Stomach smooth muscle (tissue), 2 donors: ENCODE data around the gene PDE10A.

Experiments used
- H3K27ac ChIP-seq: one replicate; pipeline ENCODE4 v1.7.0; 2013; ENCODE audit warnings: mild to moderate bottlenecking, low read length, inconsistent platforms
- H3K27me3 ChIP-seq, 2 donors: one replicate each; pipeline ENCODE4 v1.7.0; 2013; ENCODE audit warnings: low read length in 2 of 2; ENCODE audit not compliant: insufficient read depth in 2 of 2, control insufficient read depth in 1 of 2
- H3K36me3 ChIP-seq, 2 donors: one replicate each; pipeline ENCODE4 v1.7.0; 2013; ENCODE audit warnings: low read length in 2 of 2; ENCODE audit not compliant: control insufficient read depth in 2 of 2, insufficient read depth in 2 of 2
- H3K4me1 ChIP-seq: one replicate; pipeline ENCODE4 v1.7.0; 2013; ENCODE audit warnings: low read length; ENCODE audit not compliant: control insufficient read depth, insufficient read depth
- H3K4me3 ChIP-seq, 2 donors: one replicate each; pipeline ENCODE4 v1.7.0; 2013; ENCODE audit warnings: low read length in 2 of 2
- H3K9ac ChIP-seq, 2 donors: one replicate each; pipeline ENCODE4 v1.7.0; 2013; ENCODE audit warnings: low read length in 2 of 2, mild to moderate bottlenecking in 1 of 2
- H3K9me3 ChIP-seq, 2 donors: one replicate each; pipeline ENCODE4 v1.7.0; 2013; ENCODE audit warnings: low read length in 2 of 2; ENCODE audit not compliant: control insufficient read depth in 2 of 2
- donor health status: healthy.
- donor health status: Pancreatic carcinoma.

Gene PDE10A

GRCh38 chr6:165662749-165663376 is at the start of gene PDE10A:
TSS of gene PDE10A (minus strand) at chr6:165663241. CDS start at chr6:165662811, 430 bp downstream.
- peak within 1 kb of the TSS; percentile 72 to 75 for H3K4me3 ChIP-seq
- peaks cover 36 to 72% of the 10 kb centered on the region in 2 donors for H3K27me3 ChIP-seq
- peaks cover 39% of the 10 kb centered on the region for H3K4me1 ChIP-seq

GRCh38 chr6:165708985-165709576 is 46.0 kb upstream of the PDE10A start:
- H3K27me3 ChIP-seq: no peaks in the 10 kb centered on the region
- H3K36me3 ChIP-seq: no peaks in the 10 kb centered on the region
- no peak overlapping the region for H3K9ac ChIP-seq
- H3K4me3 ChIP-seq: no peak overlapping the region
- H3K27ac ChIP-seq: no peak overlapping the region
- H3K9me3 ChIP-seq: no peaks in the 10 kb centered on the region
- H3K4me1 ChIP-seq: peaks cover 2% of the 10 kb centered on the region

More at GRCh38 chr6:165662749-165663376, at the start of gene PDE10A:
- Histone ChIP-seq H3K36me3 (no peaks in the 10 kb centered on the region), H3K9me3 (no peaks in the 10 kb centered on the region), H3K9ac (no peak within 1 kb of the TSS), H3K27ac (no peak within 1 kb of the TSS)

GRCh38 chr6:165707067-165707853 is 44.2 kb upstream of the PDE10A start:
- H3K27ac ChIP-seq: no peak overlapping the region
- no peaks in the 10 kb centered on the region for H3K27me3 ChIP-seq
- no peaks in the 10 kb centered on the region for H3K36me3 ChIP-seq
- H3K4me3 ChIP-seq: no peak overlapping the region
- H3K9ac ChIP-seq: no peak overlapping the region
- H3K4me1 ChIP-seq: peaks cover 8% of the 10 kb centered on the region
- no peaks in the 10 kb centered on the region for H3K9me3 ChIP-seq

DNA sequence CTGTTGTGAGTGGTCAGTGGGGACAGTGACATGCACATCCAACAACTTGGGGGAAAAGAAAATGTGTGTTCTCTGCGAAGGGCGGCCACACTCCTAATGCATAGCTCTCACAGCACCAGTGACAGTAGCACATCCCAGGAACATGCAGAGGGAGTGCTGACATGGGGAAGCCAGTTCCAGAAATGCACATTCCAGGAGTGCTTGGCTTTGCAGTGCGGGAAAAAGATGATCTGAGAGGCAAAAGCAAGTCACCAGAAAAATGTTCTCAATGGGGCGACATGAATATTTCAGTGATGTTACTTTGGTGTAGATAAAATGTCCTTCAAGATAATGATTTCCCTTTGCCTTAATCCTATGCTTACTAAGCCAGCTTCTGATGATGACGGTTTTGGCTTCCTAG is 42.9 kb upstream of the PDE10A start:
- Histone ChIP-seq H3K4me3 (no peak overlapping the region), H3K9me3 (no peaks in the 10 kb centered on the region), H3K9ac (no peak overlapping the region), H3K27me3 (no peaks in the 10 kb centered on the region), H3K36me3 (no peaks in the 10 kb centered on the region), H3K27ac (no peak overlapping the region), H3K4me1 (peaks cover 8% of the 10 kb centered on the region)

GRCh38 chr6:165704045-165704748 is 41.2 kb upstream of the PDE10A start:
- Histone ChIP-seq H3K36me3 (no peaks in the 10 kb centered on the region), H3K27me3 (no peaks in the 10 kb centered on the region), H3K27ac (no peak overlapping the region), H3K4me3 (peak overlapping the region in 1 of 2 donors; percentile 44), H3K9ac (no peak overlapping the region), H3K4me1 (peaks cover 8% of the 10 kb centered on the region), H3K9me3 (no peaks in the 10 kb centered on the region)

DNA sequence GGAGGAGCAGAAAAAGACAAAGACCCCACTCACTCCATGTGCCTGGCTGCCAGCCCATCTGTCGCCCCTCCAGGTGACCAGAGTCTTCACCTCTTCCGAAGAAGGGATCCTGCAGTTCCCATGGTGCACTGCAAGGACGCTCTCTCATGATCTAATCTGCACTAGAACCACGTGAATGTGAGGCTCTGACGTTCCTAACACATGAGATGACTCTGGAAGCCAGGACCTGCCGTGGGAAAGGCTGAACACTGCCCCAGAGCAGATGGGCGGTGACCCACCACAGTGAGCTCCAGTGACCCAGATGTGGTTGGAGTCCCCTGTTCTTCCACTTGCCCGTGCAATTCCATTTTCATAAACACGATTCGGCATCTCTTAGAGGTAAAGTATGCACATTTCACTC is 39.6 kb upstream of the PDE10A start:
- no peaks in the 10 kb centered on the region for H3K9me3 ChIP-seq

DNA sequence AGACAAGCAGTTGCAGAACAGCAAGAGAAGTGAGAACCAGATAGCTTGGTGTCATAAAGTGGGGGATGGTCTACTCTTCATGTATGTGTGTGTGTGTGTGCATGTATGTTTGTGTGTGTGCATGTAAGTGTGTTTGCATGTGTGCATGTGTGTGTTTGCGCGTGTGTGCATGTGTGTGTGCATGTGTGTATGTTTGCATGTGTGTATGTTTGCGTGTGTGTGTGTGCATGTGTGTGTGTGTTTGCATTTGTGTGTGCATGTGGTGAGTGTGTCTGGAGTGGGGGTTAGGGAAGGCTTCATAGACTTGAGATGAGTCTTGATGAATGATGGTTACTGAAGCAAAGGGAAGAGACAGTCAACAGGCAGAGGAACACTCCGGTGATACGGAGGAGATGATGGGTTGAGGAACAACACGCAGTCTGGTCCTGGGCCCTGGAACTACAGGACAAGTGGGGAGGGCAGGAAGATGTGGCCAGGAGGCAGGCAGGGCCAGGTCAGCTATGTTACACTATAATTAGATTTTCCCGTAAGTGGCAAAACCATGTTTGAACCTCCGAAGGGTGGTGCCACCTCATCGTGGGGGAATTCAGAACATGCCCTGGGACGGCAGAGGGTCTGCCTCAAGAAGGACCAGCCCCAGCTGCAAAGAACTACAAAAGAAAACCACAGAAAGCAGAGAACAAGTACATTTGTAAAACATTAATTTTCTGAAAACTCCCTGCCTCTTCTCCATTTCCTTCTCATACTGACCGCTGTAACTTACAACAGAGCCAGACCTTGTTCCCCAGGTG is 38.7 kb upstream of the PDE10A start:
- no peak overlapping the region for H3K4me3 ChIP-seq
- no peak overlapping the region for H3K27ac ChIP-seq
- no peaks in the 10 kb centered on the region for H3K27me3 ChIP-seq
- peaks cover 8% of the 10 kb centered on the region for H3K4me1 ChIP-seq
- H3K9ac ChIP-seq: no peak overlapping the region
- H3K36me3 ChIP-seq: no peaks in the 10 kb centered on the region
- no peaks in the 10 kb centered on the region for H3K9me3 ChIP-seq

More for the DNA sequence above, 39.6 kb upstream of the PDE10A start:
- H3K9ac ChIP-seq: no peak overlapping the region
- peaks cover 8% of the 10 kb centered on the region for H3K4me1 ChIP-seq
- no peak overlapping the region for H3K4me3 ChIP-seq
- no peaks in the 10 kb centered on the region for H3K36me3 ChIP-seq
- H3K27me3 ChIP-seq: no peaks in the 10 kb centered on the region
- H3K27ac ChIP-seq: no peak overlapping the region

DNA sequence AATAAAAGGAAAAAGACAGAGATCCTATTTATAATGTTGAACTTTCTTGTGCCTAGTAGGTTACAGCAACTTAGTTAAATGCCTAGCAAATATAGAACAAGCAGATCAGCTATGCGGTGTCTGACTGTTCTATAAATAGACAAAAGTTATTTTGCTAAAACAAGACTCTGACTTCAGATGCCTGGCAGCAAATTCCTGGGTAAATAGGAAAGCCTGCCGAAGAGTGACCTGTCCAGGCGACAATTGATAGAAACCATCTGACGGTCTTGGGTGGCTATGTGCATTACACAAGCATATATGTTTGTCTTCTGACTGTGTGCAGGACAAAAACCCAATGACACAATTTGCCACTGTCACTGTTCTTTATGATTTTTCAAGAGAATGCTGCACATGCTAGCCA is 38.0 kb upstream of the PDE10A start:
- H3K4me1 ChIP-seq: peaks cover 8% of the 10 kb centered on the region
- H3K27ac ChIP-seq: no peak overlapping the region
- no peaks in the 10 kb centered on the region for H3K27me3 ChIP-seq
- no peaks in the 10 kb centered on the region for H3K9me3 ChIP-seq
- no peak overlapping the region for H3K9ac ChIP-seq
- no peak overlapping the region for H3K4me3 ChIP-seq
- H3K36me3 ChIP-seq: no peaks in the 10 kb centered on the region

- Histone ChIP-seq H3K9ac (no peak overlapping the region), H3K4me3 (no peak overlapping the region), H3K9me3 (no peaks in the 10 kb centered on the region), H3K4me1 (peaks cover 4% of the 10 kb centered on the region), H3K27ac (no peak overlapping the region), H3K27me3 (peaks cover 0 to 3% of the 10 kb centered on the region in 2 donors), H3K36me3 (no peaks in the 10 kb centered on the region)
Observed at GRCh38 chr6:165698868-165699267, 35.8 kb upstream of the PDE10A start.

- Histone ChIP-seq H3K9me3 (no peaks in the 10 kb centered on the region), H3K4me1 (no peaks in the 10 kb centered on the region), H3K27me3 (peaks cover 0 to 3% of the 10 kb centered on the region in 2 donors), H3K9ac (no peak overlapping the region), H3K27ac (no peak overlapping the region), H3K36me3 (no peaks in the 10 kb centered on the region), H3K4me3 (no peak overlapping the region)
Observed at GRCh38 chr6:165697171-165697570, 34.1 kb upstream of the PDE10A start.
